HG02852 (cell line): ENCODE results near the gene ARID4B.
"Not testable (repeated sequence)": the region's sequence is repeated elsewhere in the genome, so short reads cannot be mapped to it uniquely, and the experiment has no call there.

Source experiments
- ATAC-seq: cut with Tn5 transposase; IDR thresholded peaks from one replicate; pipeline ENCODE4 v1.9.1; 2021; ENCODE audit warnings: mild to moderate bottlenecking, moderate library complexity; ENCODE audit not compliant: unreplicated experiment

Gene ARID4B

GRCh38 chr1:235168375-235168774 is 159.6 kb downstream of the ARID4B start:
- no peak for ATAC-seq

GRCh38 chr1:235161685-235162327 is 166.2 kb downstream of the ARID4B start:
- ATAC-seq = no peak

GRCh38 chr1:235160957-235161684 is 166.9 kb downstream of the ARID4B start, which contains the start of gene RBM34:
Gene RBM34, minus strand, starts transcription at chr1:235161250. Its CDS starts 24 bp downstream, at chr1:235161226.
- peak; percentile 88 for ATAC-seq

- ATAC-seq = peak; percentile 41
These were observed 167.5 kb downstream of the ARID4B start for GRCh38 chr1:235160383-235160956.

- ATAC-seq = not testable (repeated sequence)
These were observed 168.0 kb downstream of the ARID4B start for GRCh38 chr1:235159930-235160329.

- ATAC-seq = not testable (repeated sequence)
These were observed 168.7 kb downstream of the ARID4B start for GRCh38 chr1:235159284-235159683.

- no peak for ATAC-seq
These were observed 169.3 kb downstream of the ARID4B start for GRCh38 chr1:235158680-235159079.

GRCh38 chr1:235157150-235157549 is 170.8 kb downstream of the ARID4B start:
- no peak for ATAC-seq

GRCh38 chr1:235156740-235157139 is 171.2 kb downstream of the ARID4B start:
- ATAC-seq = no peak

GRCh38 chr1:235156265-235156664 is 171.7 kb downstream of the ARID4B start:
- ATAC-seq = no peak

GRCh38 chr1:235152235-235152634 is 175.7 kb downstream of the ARID4B start:
- ATAC-seq = no peak

GRCh38 chr1:235151033-235151432 is 176.9 kb downstream of the ARID4B start:
- ATAC-seq = no peak

GRCh38 chr1:235149824-235150223 is 178.2 kb downstream of the ARID4B start:
- ATAC-seq = no peak

- ATAC-seq = peak; percentile 72
These were observed 180.7 kb downstream of the ARID4B start for GRCh38 chr1:235147269-235147668.

- no peak for ATAC-seq
These were observed 182.3 kb downstream of the ARID4B start for GRCh38 chr1:235145639-235146038.

- ATAC-seq = no peak
These were observed 185.0 kb downstream of the ARID4B start for GRCh38 chr1:235142991-235143390.

- no peak for ATAC-seq
These were observed 188.7 kb downstream of the ARID4B start for GRCh38 chr1:235139315-235139714.

GRCh38 chr1:235138821-235139220 is 189.2 kb downstream of the ARID4B start:
- ATAC-seq = no peak

GRCh38 chr1:235136111-235136510 is 191.9 kb downstream of the ARID4B start:
- no peak for ATAC-seq

GRCh38 chr1:235134171-235134570 is 193.8 kb downstream of the ARID4B start:
- ATAC-seq = no peak

- ATAC-seq = no peak
These were observed 194.9 kb downstream of the ARID4B start for GRCh38 chr1:235133086-235133485.

GRCh38 chr1:235131961-235132360 is 196.0 kb downstream of the ARID4B start:
- no peak for ATAC-seq
